ENCODE results near the gene LIMCH1.

Gene LIMCH1

GRCh38 chr4:41714364-41715000 lies 176.5 kb downstream of the LIMCH1 start:
- no peak for TF ChIP-seq CTCF (conservative IDR thresholded peaks at IDR 0.05; ENCODE audit: low read length)
- no peak overlapping the region for H3K4me3 ChIP-seq (ENCODE audit: low read length)
- DNase-seq (ENCODE audit: low read depth), result no peak

GRCh38 chr4:41715155-41715554 lies 177.2 kb downstream of the LIMCH1 start:
- no peak for DNase-seq (ENCODE audit: low read depth)
- no peak for TF ChIP-seq CTCF (conservative IDR thresholded peaks at IDR 0.05; ENCODE audit: low read length)
- no peak overlapping the region for H3K4me3 ChIP-seq (ENCODE audit: low read length)

- peak; percentile 23 for DNase-seq (ENCODE audit: low read depth)
- no peak for TF ChIP-seq CTCF (conservative IDR thresholded peaks at IDR 0.05; ENCODE audit: low read length)
- H3K4me3 ChIP-seq (ENCODE audit: low read length), result no peak overlapping the region
These were observed 180.9 kb downstream of the LIMCH1 start for GRCh38 chr4:41718907-41719306.

- peak; percentile 15 for DNase-seq (ENCODE audit: low read depth)
- no peak for TF ChIP-seq CTCF (conservative IDR thresholded peaks at IDR 0.05; ENCODE audit: low read length)
- H3K4me3 ChIP-seq (ENCODE audit: low read length), result no peak overlapping the region
These were observed 181.5 kb downstream of the LIMCH1 start for GRCh38 chr4:41719417-41719816.

- no peak for DNase-seq (ENCODE audit: low read depth)
- H3K4me3 ChIP-seq (ENCODE audit: low read length), result no peak overlapping the region
- no peak for TF ChIP-seq CTCF (conservative IDR thresholded peaks at IDR 0.05; ENCODE audit: low read length)
These were observed 184.2 kb downstream of the LIMCH1 start for GRCh38 chr4:41722181-41722580.

GRCh38 chr4:41723286-41723685 lies 185.3 kb downstream of the LIMCH1 start:
- TF ChIP-seq CTCF (conservative IDR thresholded peaks at IDR 0.05; ENCODE audit: low read length), result no peak
- H3K4me3 ChIP-seq (ENCODE audit: low read length), result no peak overlapping the region
- DNase-seq (ENCODE audit: low read depth), result no peak

GRCh38 chr4:41725254-41725653 lies 187.3 kb downstream of the LIMCH1 start:
- no peak for DNase-seq (ENCODE audit: low read depth)
- no peak overlapping the region for H3K4me3 ChIP-seq (ENCODE audit: low read length)
- no peak for TF ChIP-seq CTCF (conservative IDR thresholded peaks at IDR 0.05; ENCODE audit: low read length)

Measured in AG10803 (cell line).